ENCODE results near the gene ZFYVE28. TPM values are rescaled to one million over a fixed set of nuclear protein-coding genes. Genes with fewer than 3 reads are reported as not detected.

ZFYVE28 gene
- total and polyA plus RNA-seq, 2 of the 8 experiments (the other 6 are each of a cell fraction or from before 2014, with no cell fraction given) = 1.7 to 4.9 TPM

DNA sequence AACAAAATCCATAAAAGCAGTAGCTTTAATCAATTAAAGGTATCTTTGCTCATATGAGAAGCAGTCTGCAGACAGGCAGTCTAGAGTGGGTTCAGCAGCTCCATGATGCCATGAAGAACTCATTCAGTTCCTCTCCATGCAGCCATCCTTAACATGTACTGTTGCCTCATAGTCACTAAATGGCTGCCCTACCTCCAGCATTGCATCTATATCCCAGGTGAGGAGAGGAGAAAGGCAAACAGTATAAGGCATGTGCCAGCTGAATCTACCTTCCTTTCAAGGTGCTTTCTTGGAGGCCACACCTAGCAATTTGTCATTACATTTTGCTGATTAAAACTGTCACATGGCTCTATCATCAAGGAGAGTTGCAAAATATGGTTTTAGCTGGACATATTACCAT lies 13.6 kb upstream of the ZFYVE28 start:
- FAIRE-seq = no peak

More for the DNA sequence above, 13.6 kb upstream of the ZFYVE28 start:
- Histone ChIP-seq H3K79me2 (ENCODE audit: control insufficient read depth in 1 of 2, insufficient read depth in 2 of 2, low read length in 2 of 2) (no peaks in the 10 kb centered on the region), H4K8ac (ENCODE audit: extremely low read depth, insufficient read depth, low read length) (no peak overlapping the region), H2BK15ac (ENCODE audit: low read length) (no peak overlapping the region), H3K4me3 (ENCODE audit: extremely low read depth in 1 of 4, insufficient read depth in 2 of 4, low read depth in 3 of 4, low read length in 4 of 4) (no peak overlapping the region), H3K4ac (replicated peaks; ENCODE audit: insufficient read length, low read depth, low read length) (no peak overlapping the region), H3K14ac (ENCODE audit: insufficient read length) (no peak overlapping the region), H3K27me3 (replicated peaks in 1 of 4; ENCODE audit: control insufficient read depth in 3 of 4, extremely low read depth in 1 of 4, insufficient read depth in 3 of 4, low read length in 3 of 4) (no peaks in the 10 kb centered on the region), H3K23me2 (ENCODE audit: low read depth, low read length) (no peaks in the 10 kb centered on the region), H3K36me3 (ENCODE audit: control insufficient read depth in 2 of 4, insufficient read depth in 4 of 4, low read length in 3 of 4) (no peaks in the 10 kb centered on the region), H2BK5ac (ENCODE audit: low read depth, low read length) (no peak overlapping the region), H3K79me1 (ENCODE audit: low read depth, low read length) (no peaks in the 10 kb centered on the region), H3K18ac (ENCODE audit: extremely low read depth, low read length) (no peak overlapping the region), H3K9me3 (ENCODE audit: insufficient read depth in 2 of 2, low read depth in 1 of 2, low read length in 1 of 2) (no peaks in the 10 kb centered on the region), H3K23ac (ENCODE audit: insufficient read length) (no peak overlapping the region), H2BK20ac (ENCODE audit: low read length) (no peak overlapping the region), H3K9ac (replicated peaks in 1 of 4; ENCODE audit: extremely low read depth in 1 of 4, low read depth in 3 of 4, low read length in 3 of 4) (no peak overlapping the region; a peak in 1 of 7 replicates), H2BK12ac (ENCODE audit: low read depth, low read length) (no peak overlapping the region), H3K4me2 (ENCODE audit: insufficient read depth in 1 of 2, low read depth in 2 of 2, low read length in 2 of 2) (no peak overlapping the region), H3K27ac (ENCODE audit: low read depth, low read length) (no peak overlapping the region), H2AFZ (ENCODE audit: low read length) (no peak overlapping the region), H4K5ac (ENCODE audit: insufficient read length, low read depth, low read length) (no peak overlapping the region), H4K20me1 (replicated peaks in 1 of 2; ENCODE audit: control insufficient read depth in 1 of 2, insufficient read depth in 2 of 2, low read length in 2 of 2) (no peaks in the 10 kb centered on the region), H2AK5ac (ENCODE audit: low read depth, low read length) (no peak overlapping the region), H4K91ac (replicated peaks; ENCODE audit: insufficient read length, low read length) (no peak overlapping the region), H2BK120ac (replicated peaks; ENCODE audit: low read depth, low read length) (no peak overlapping the region), H3K56ac (replicated peaks; ENCODE audit: insufficient read length, low read depth, low read length) (no peak overlapping the region), H3K4me1 (replicated peaks in 1 of 4; ENCODE audit: control insufficient read depth in 3 of 4, insufficient read depth in 4 of 4, low read length in 3 of 4) (peaks cover 0 to 7% (median 0%) of the 10 kb centered on the region in 4 experiments; a peak in 4 of 7 replicates)
- TF ChIP-seq HDAC2 (IDR thresholded peaks at IDR 0.05; ENCODE audit: borderline replicate concordance in 1 of 2, low read depth in 2 of 2, low read length in 2 of 2) = 0 out of 4 replicates have a peak, but pooled peaks of 1 of the 2 experiments have one; percentile 53
- no peak for TF ChIP-seq JUN (IDR thresholded peaks at IDR 0.05; ENCODE audit: low read depth, low read length)
- peak; percentile 94 for TF ChIP-seq KDM1A (IDR thresholded peaks at IDR 0.05; ENCODE audit: borderline replicate concordance, low read length)
- DNase-seq (ENCODE audit: low read depth in 1 of 2, low spot score in 2 of 2) = no peak
- ChIA-PET POLR2A (ENCODE audit: partially characterized antibody) (interaction anchor here (1.1 kb wide), 1 partner anchor 13 kb away, joined by 3 read pairs; no protein-coding TSS in a partner anchor), CTCF (ENCODE audit: partially characterized antibody) (interaction anchor here (0.8 to 3.8 kb wide), 6 partner anchors 10 to 212 kb away, joined by 3 to 19 read pairs (median 4); no protein-coding TSS in a partner anchor)

Data from H1 (cell line).